ENCODE measurements around the gene TRAF6. TPM values are rescaled to one million over a fixed set of nuclear protein-coding genes. Genes with fewer than 3 reads are reported as not detected.

TRAF6 gene
- total RNA-seq, 1 donor: 11.6 TPM

- Histone ChIP-seq H3K27ac (ENCODE audit: low read depth, low read length) (peak overlapping the region; percentile 82), H3K9me3 (ENCODE audit: low read depth, low read length) (peaks cover 5% of the 10 kb centered on the region), H3K4me3 (ENCODE audit: insufficient read depth, low read length) (peak overlapping the region; percentile 95), H3K4me1 (ENCODE audit: insufficient read depth, low read length) (peaks cover 18% of the 10 kb centered on the region), H3K4me2 (ENCODE audit: insufficient read depth, low read length) (peak overlapping the region; percentile 90), H3K36me3 (ENCODE audit: insufficient read depth, low read length) (no peaks in the 10 kb centered on the region), H3K79me2 (ENCODE audit: insufficient read depth, low read length) (peaks cover 36% of the 10 kb centered on the region), H4K20me1 (ENCODE audit: insufficient read depth, low read length) (peaks cover 13% of the 10 kb centered on the region), H2AFZ (ENCODE audit: low read length) (peak overlapping the region; percentile 95), H3K27me3 (ENCODE audit: insufficient read depth, low read length) (no peaks in the 10 kb centered on the region)
- peak; percentile 39 for DNase-seq (ENCODE audit: insufficient read length, low spot score, missing footprints)
- no peak for TF ChIP-seq CTCF (IDR thresholded peaks at IDR 0.05; ENCODE audit: extremely low read depth, low read depth, low read length)
These were observed 496 bp upstream of the TRAF6 start for GRCh38 chr11:36510594-36510942.

GRCh38 chr11:36509201-36509639 is 852 bp downstream of the TRAF6 start:
- peak overlapping the region; percentile 95 for H3K4me3 ChIP-seq (ENCODE audit: insufficient read depth, low read length)
- peak overlapping the region; percentile 82 for H3K27ac ChIP-seq (ENCODE audit: low read depth, low read length)
- peaks cover 18% of the 10 kb centered on the region for H3K4me1 ChIP-seq (ENCODE audit: insufficient read depth, low read length)
- H3K36me3 ChIP-seq (ENCODE audit: insufficient read depth, low read length): no peaks in the 10 kb centered on the region
- peak overlapping the region; percentile 90 for H3K4me2 ChIP-seq (ENCODE audit: insufficient read depth, low read length)
- peaks cover 5% of the 10 kb centered on the region for H3K9me3 ChIP-seq (ENCODE audit: low read depth, low read length)
- peak overlapping the region; percentile 95 for H2AFZ ChIP-seq (ENCODE audit: low read length)
- peaks cover 13% of the 10 kb centered on the region for H4K20me1 ChIP-seq (ENCODE audit: insufficient read depth, low read length)
- no peak for DNase-seq (ENCODE audit: insufficient read length, low spot score, missing footprints)
- no peaks in the 10 kb centered on the region for H3K27me3 ChIP-seq (ENCODE audit: insufficient read depth, low read length)
- no peak for TF ChIP-seq CTCF (IDR thresholded peaks at IDR 0.05; ENCODE audit: extremely low read depth, low read depth, low read length)
- H3K79me2 ChIP-seq (ENCODE audit: insufficient read depth, low read length): peaks cover 50% of the 10 kb centered on the region

GRCh38 chr11:36508743-36509142 is 1.3 kb downstream of the TRAF6 start:
- peak overlapping the region; percentile 90 for H3K4me2 ChIP-seq (ENCODE audit: insufficient read depth, low read length)
- peak overlapping the region; percentile 82 for H3K27ac ChIP-seq (ENCODE audit: low read depth, low read length)
- H2AFZ ChIP-seq (ENCODE audit: low read length): no peak overlapping the region
- H3K27me3 ChIP-seq (ENCODE audit: insufficient read depth, low read length): no peaks in the 10 kb centered on the region
- no peaks in the 10 kb centered on the region for H3K9me3 ChIP-seq (ENCODE audit: low read depth, low read length)
- peaks cover 13% of the 10 kb centered on the region for H4K20me1 ChIP-seq (ENCODE audit: insufficient read depth, low read length)
- H3K36me3 ChIP-seq (ENCODE audit: insufficient read depth, low read length): no peaks in the 10 kb centered on the region
- no peak for TF ChIP-seq CTCF (IDR thresholded peaks at IDR 0.05; ENCODE audit: extremely low read depth, low read depth, low read length)
- H3K4me3 ChIP-seq (ENCODE audit: insufficient read depth, low read length): peak overlapping the region; percentile 95
- H3K79me2 ChIP-seq (ENCODE audit: insufficient read depth, low read length): peaks cover 55% of the 10 kb centered on the region
- H3K4me1 ChIP-seq (ENCODE audit: insufficient read depth, low read length): peaks cover 18% of the 10 kb centered on the region
- no peak for DNase-seq (ENCODE audit: insufficient read length, low spot score, missing footprints)

GRCh38 chr11:36507824-36508489 is 2.1 kb downstream of the TRAF6 start:
- H3K4me1 ChIP-seq (ENCODE audit: insufficient read depth, low read length): peaks cover 18% of the 10 kb centered on the region
- H3K79me2 ChIP-seq (ENCODE audit: insufficient read depth, low read length): peaks cover 62% of the 10 kb centered on the region
- no peak for DNase-seq (ENCODE audit: insufficient read length, low spot score, missing footprints)
- no peak for TF ChIP-seq CTCF (IDR thresholded peaks at IDR 0.05; ENCODE audit: extremely low read depth, low read depth, low read length)
- H3K27ac ChIP-seq (ENCODE audit: low read depth, low read length): no peak overlapping the region
- H3K36me3 ChIP-seq (ENCODE audit: insufficient read depth, low read length): no peaks in the 10 kb centered on the region
- H4K20me1 ChIP-seq (ENCODE audit: insufficient read depth, low read length): peaks cover 13% of the 10 kb centered on the region
- H3K4me3 ChIP-seq (ENCODE audit: insufficient read depth, low read length): peak overlapping the region; percentile 95
- H3K9me3 ChIP-seq (ENCODE audit: low read depth, low read length): no peaks in the 10 kb centered on the region
- H3K27me3 ChIP-seq (ENCODE audit: insufficient read depth, low read length): no peaks in the 10 kb centered on the region
- no peak overlapping the region for H2AFZ ChIP-seq (ENCODE audit: low read length)
- H3K4me2 ChIP-seq (ENCODE audit: insufficient read depth, low read length): peak overlapping the region; percentile 90
